Endodermal cell (in vitro differentiated cells): Measurements from ENCODE around the gene RBM20. TPM values are rescaled to one million over a fixed set of nuclear protein-coding genes. Genes with fewer than 3 reads are reported as not detected.
"Not testable (repeated sequence)": the region's sequence is repeated elsewhere in the genome, so short reads cannot be mapped to it uniquely, and the experiment has no call there.

Experiments used
- DNase-seq: peaks from one replicate; pipeline ENCODE4 v3.0.0-alpha.2; 2017
- H3K27ac ChIP-seq: 2 replicates; pipeline ENCODE4 v1.5.1; 2013; ENCODE audit warnings: mild to moderate bottlenecking, low read depth, low read length, moderate library complexity
- H3K27me3 ChIP-seq: 2 replicates; pipeline ENCODE4 v1.6.1; 2013; ENCODE audit warnings: mild to moderate bottlenecking, low read length, moderate library complexity; ENCODE audit not compliant: insufficient read depth, control insufficient read depth, poor library complexity, severe bottlenecking
- H3K36me3 ChIP-seq: 2 replicates; pipeline ENCODE4 v1.7.0; 2013; ENCODE audit warnings: mild to moderate bottlenecking, low read length, moderate library complexity; ENCODE audit not compliant: control insufficient read depth, insufficient read depth
- H3K4me1 ChIP-seq: one replicate; pipeline ENCODE4 v1.7.0; 2013; ENCODE audit warnings: low read length; ENCODE audit not compliant: control insufficient read depth, insufficient read depth
- H3K4me3 ChIP-seq: 2 replicates; pipeline ENCODE4 v1.5.1; 2013; ENCODE audit warnings: mild to moderate bottlenecking, low read length, moderate library complexity
- H3K9ac ChIP-seq: 2 replicates; pipeline ENCODE4 v1.6.1; 2013; ENCODE audit warnings: mild to moderate bottlenecking, low read length, moderate library complexity; ENCODE audit not compliant: poor library complexity, severe bottlenecking; ENCODE audit errors: extremely low read depth
- H3K9me3 ChIP-seq: 2 replicates; pipeline ENCODE4 v1.6.1; 2013; ENCODE audit warnings: mild to moderate bottlenecking, low read length, moderate library complexity; ENCODE audit not compliant: control insufficient read depth
- H3K27ac Mint-ChIP-seq: 2 replicates; pipeline ENCODE4 v1.8.0; 2020; ENCODE audit warnings: mixed read lengths
- H3K27me3 Mint-ChIP-seq: 2 replicates; pipeline ENCODE4 v1.8.0; 2021; ENCODE audit warnings: mild to moderate bottlenecking, mixed read lengths; ENCODE audit not compliant: insufficient read depth
- H3K36me3 Mint-ChIP-seq: 2 replicates; pipeline ENCODE4 v1.8.0; 2020; ENCODE audit warnings: low read depth, mixed read lengths
- H3K4me1 Mint-ChIP-seq: 2 replicates; pipeline ENCODE4 v1.8.0; 2020; ENCODE audit warnings: mixed read lengths
- H3K4me3 Mint-ChIP-seq: 2 replicates; pipeline ENCODE4 v1.8.0; 2020; ENCODE audit warnings: mild to moderate bottlenecking, moderate library complexity, mixed read lengths
- H3K9me3 Mint-ChIP-seq: 2 replicates; pipeline ENCODE4 v1.8.0; 2020; ENCODE audit warnings: mild to moderate bottlenecking, mixed read lengths
- WGBS, 2 experiments: methylation state at CpG; one replicate each; pipeline versions ENCODE4 v1.1.5 to v1.1.7; 2013; ENCODE audit warnings: missing lambda C conversion rate in 2 of 2, mixed read lengths in 1 of 2; ENCODE audit not compliant: insufficient coverage in 1 of 2, insufficient read length in 1 of 2; 5-methylcytosine and 5-hydroxymethylcytosine counted together
- total RNA-seq, 2 donors: library from RNA; stranded (reverse); fragmentation: NEBNext Ultra II Directional in 1 of 2; extraction: Animal tissue kit (Norgen Biotek cat#: 25700) in 1 of 2; gene quantifications; 2 replicates in 1 of 2; 3 replicates in 1 of 2; pipeline ENCODE4 v1.2.1, GENCODE V29; 2021
- TF ChIP-seq, protein P1 (sequence below): fragments of 200-600 bp; sonication (generic); conservative IDR thresholded peaks from 2 replicates; pipeline ENCODE4 v1.5.0; 2021; ENCODE audit warnings: antibody characterized with exemption, mild to moderate bottlenecking

RBM20 gene
- total RNA-seq, 2 donors from 2014 or later, result 6.2 to 7.0 TPM

DNA sequence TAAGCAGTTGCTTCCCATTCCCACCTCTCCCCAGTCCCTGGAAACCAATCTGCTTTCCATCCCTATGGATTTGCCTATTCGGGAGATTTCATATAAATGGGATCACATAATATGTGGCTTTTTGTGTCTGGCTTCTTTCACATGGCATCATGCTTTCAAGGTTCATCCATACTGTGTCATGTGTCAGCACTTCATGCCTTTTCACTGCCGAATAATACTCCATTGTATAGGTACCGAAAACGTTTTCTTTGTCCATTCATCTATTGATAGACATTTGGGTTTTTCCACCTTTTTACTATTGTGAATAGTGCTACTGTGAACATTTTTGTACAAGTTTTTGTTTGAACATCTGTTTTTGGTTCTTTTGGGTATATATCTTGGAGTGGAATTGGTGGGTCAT lies 12.5 kb downstream of the RBM20 start:
- H3K9ac ChIP-seq, result no peak overlapping the region
- no peaks in the 10 kb centered on the region for H3K9me3 ChIP-seq
- H3K27ac ChIP-seq, result no peak overlapping the region
- no peaks in the 10 kb centered on the region for H3K4me1 ChIP-seq
- H3K36me3 ChIP-seq, result no peaks in the 10 kb centered on the region
- H3K4me3 Mint-ChIP-seq, result no peak overlapping the region
- H3K9me3 Mint-ChIP-seq, result no peaks in the 10 kb centered on the region
- peaks cover 11% of the 10 kb centered on the region for H3K4me1 Mint-ChIP-seq
- H3K4me3 ChIP-seq, result no peak overlapping the region
- TF ChIP-seq, protein P1, sequence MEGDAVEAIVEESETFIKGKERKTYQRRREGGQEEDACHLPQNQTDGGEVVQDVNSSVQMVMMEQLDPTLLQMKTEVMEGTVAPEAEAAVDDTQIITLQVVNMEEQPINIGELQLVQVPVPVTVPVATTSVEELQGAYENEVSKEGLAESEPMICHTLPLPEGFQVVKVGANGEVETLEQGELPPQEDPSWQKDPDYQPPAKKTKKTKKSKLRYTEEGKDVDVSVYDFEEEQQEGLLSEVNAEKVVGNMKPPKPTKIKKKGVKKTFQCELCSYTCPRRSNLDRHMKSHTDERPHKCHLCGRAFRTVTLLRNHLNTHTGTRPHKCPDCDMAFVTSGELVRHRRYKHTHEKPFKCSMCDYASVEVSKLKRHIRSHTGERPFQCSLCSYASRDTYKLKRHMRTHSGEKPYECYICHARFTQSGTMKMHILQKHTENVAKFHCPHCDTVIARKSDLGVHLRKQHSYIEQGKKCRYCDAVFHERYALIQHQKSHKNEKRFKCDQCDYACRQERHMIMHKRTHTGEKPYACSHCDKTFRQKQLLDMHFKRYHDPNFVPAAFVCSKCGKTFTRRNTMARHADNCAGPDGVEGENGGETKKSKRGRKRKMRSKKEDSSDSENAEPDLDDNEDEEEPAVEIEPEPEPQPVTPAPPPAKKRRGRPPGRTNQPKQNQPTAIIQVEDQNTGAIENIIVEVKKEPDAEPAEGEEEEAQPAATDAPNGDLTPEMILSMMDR, result no peak
- no peaks in the 10 kb centered on the region for H3K36me3 Mint-ChIP-seq
- H3K27ac Mint-ChIP-seq, result no peak overlapping the region
- no peaks in the 10 kb centered on the region for H3K27me3 Mint-ChIP-seq
- 95 to 100% methylated on average over 3 to 4 of the region's 4 CpGs for WGBS, 2 experiments
- H3K27me3 ChIP-seq, result no peaks in the 10 kb centered on the region
- no peak for DNase-seq

DNA sequence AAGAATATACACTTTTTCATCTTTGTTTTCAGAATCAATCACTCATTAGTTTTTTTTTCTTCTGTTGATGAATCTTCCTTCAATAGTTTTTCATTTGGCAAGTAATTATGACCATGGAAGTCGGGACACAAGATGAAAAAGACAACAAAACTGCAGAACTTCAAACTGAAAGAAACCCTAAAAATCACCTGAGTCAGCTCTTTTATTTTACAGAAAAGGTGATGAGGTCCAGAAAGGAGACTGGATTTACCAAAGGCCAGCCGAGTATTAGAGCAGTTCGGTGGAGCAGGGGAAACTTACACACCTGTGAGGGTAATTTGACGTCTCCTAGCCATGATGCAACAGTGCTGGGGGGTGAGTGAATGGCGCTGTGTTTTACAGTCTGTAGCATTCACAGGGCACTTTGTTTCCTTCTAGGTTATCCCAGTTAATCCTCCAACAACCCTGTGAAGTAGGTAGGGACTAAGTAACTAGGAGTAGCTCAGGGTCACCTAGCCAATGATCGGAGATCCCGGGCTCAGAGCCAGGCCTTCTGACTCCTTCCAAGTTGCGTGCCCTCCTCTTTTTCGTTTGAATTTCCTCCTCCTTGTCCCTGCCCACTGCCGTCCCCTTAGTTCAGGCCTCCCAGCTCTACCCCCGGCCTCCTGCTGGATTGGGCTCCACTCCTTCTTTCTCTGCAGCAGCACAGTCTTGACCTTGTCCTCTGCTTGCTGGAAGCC lies 14.0 kb downstream of the RBM20 start:
- H3K9ac ChIP-seq, result no peak overlapping the region
- no peak overlapping the region for H3K4me3 ChIP-seq
- H3K36me3 ChIP-seq, result no peaks in the 10 kb centered on the region
- peak; percentile 65 for DNase-seq
- Mint-ChIP-seq H3K27me3 (no peaks in the 10 kb centered on the region), H3K9me3 (no peaks in the 10 kb centered on the region), H3K36me3 (no peaks in the 10 kb centered on the region), H3K27ac (peak overlapping the region; percentile 20), H3K4me1 (peaks cover 11% of the 10 kb centered on the region), H3K4me3 (no peak overlapping the region)
- H3K27me3 ChIP-seq, result no peaks in the 10 kb centered on the region
- H3K9me3 ChIP-seq, result no peaks in the 10 kb centered on the region
- no peak overlapping the region for H3K27ac ChIP-seq
- TF ChIP-seq, protein P1, result no peak
- 80 to 84% methylated on average over 11 of the region's 11 CpGs for WGBS, 2 experiments
- H3K4me1 ChIP-seq, result no peaks in the 10 kb centered on the region

DNA sequence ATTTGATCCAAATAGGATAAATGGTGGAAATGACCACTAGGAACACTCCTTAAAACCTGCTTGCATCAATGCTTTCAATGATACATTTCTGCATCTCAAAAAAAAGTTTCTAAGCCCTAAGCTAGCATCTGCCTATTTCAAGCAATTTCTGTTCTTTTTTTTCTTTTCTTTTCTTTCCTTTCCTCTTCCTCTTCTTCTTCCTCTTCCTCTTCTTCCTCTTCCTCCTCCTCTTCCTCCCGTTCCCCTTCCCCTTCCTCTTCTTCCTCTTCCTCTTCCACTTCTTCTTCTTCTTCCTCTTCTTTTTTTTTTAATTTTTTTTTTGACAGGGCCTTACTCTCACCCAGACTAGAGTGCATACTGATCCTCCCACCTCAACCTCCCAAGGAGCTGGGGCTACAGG lies 15.4 kb downstream of the RBM20 start:
- Mint-ChIP-seq H3K4me3 (no peak overlapping the region), H3K4me1 (peaks cover 11% of the 10 kb centered on the region), H3K9me3 (no peaks in the 10 kb centered on the region), H3K27me3 (no peaks in the 10 kb centered on the region), H3K27ac (no peak overlapping the region), H3K36me3 (no peaks in the 10 kb centered on the region)
- 94 to 95% methylated on average over 1 of the region's 1 CpG for WGBS, 2 experiments
- Histone ChIP-seq H3K9ac (no peak overlapping the region), H3K36me3 (no peaks in the 10 kb centered on the region), H3K4me1 (no peaks in the 10 kb centered on the region), H3K27me3 (no peaks in the 10 kb centered on the region), H3K9me3 (no peaks in the 10 kb centered on the region), H3K4me3 (no peak overlapping the region), H3K27ac (no peak overlapping the region)
- TF ChIP-seq, protein P1, result no peak
- DNase-seq, result no peak

DNA sequence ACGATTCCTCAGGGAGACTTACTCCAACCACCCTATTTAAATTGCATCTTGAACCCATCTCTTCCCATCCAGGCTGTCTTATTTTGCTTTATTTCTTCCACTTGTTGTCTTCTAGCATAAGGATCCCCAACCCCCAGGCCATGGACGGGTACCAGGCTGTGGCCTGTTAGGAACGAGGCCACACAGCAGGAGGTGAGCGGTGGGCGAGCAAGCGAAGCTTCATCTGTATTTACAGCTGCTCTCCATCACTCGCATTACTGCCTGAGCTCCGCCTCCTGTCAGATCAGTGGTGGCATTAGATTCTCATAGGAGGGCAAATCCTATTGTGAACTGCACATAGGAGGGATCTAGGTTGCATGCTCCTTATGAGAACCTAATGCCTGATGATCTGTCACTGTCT lies 16.2 kb downstream of the RBM20 start:
- H3K27ac Mint-ChIP-seq, DNase-seq, H3K4me3 ChIP-seq, H3K9me3 Mint-ChIP-seq, H3K27me3 ChIP-seq, H3K27ac ChIP-seq, H3K4me3 Mint-ChIP-seq, H3K9ac ChIP-seq, H3K36me3 ChIP-seq, H3K36me3 Mint-ChIP-seq, H3K9me3 ChIP-seq, H3K4me1 ChIP-seq, H3K27me3 Mint-ChIP-seq: not testable (repeated sequence)
- 85 to 87% methylated on average over 4 to 8 of the region's 8 CpGs for WGBS, 2 experiments
- peaks cover 11% of the 10 kb centered on the region for H3K4me1 Mint-ChIP-seq
